ACC112 (cell line): Measurements from ENCODE around the gene MACF1.
"Not testable (repeated sequence)": the region's sequence is repeated elsewhere in the genome, so short reads cannot be mapped to it uniquely, and the experiment has no call there.

ENCODE experiments used
- H2AFZ ChIP-seq: fragments of 200-600 bp; sonication (generic); one replicate; pipeline ENCODE4 v1.6.0; 2017; ENCODE audit warnings: antibody characterized with exemption, low read length; ENCODE audit not compliant: unreplicated experiment
- H3K27ac ChIP-seq: fragments of 200-600 bp; sonication (generic); 2 replicates; pipeline ENCODE4 v1.5.1; 2014; ENCODE audit warnings: low read depth, mild to moderate bottlenecking, antibody characterized with exemption, low read length, moderate library complexity
- H3K27me3 ChIP-seq: fragments of 200-600 bp; sonication (generic); 2 replicates; pipeline ENCODE4 v1.6.1; 2014; ENCODE audit warnings: mild to moderate bottlenecking, antibody characterized with exemption, low read length, moderate library complexity, mixed read lengths; ENCODE audit not compliant: insufficient read depth
- H3K36me3 ChIP-seq: fragments of 200-600 bp; sonication (generic); 2 replicates; pipeline ENCODE4 v1.6.1; 2016; ENCODE audit warnings: mild to moderate bottlenecking, antibody characterized with exemption, low read length, moderate library complexity, mixed read lengths; ENCODE audit not compliant: insufficient read depth
- H3K4me1 ChIP-seq: fragments of 200-600 bp; sonication (generic); one replicate; pipeline ENCODE4 v1.6.1; 2016; ENCODE audit warnings: low read length, mixed read lengths; ENCODE audit not compliant: insufficient read depth, unreplicated experiment, control insufficient read depth
- H3K4me3 ChIP-seq: fragments of 200-600 bp; sonication (generic); 2 replicates; pipeline ENCODE4 v1.5.1; 2014; ENCODE audit warnings: mild to moderate bottlenecking, low read depth, low read length
- H3K79me2 ChIP-seq: fragments of 200-600 bp; sonication (generic); one replicate; pipeline ENCODE4 v1.6.0; 2016; ENCODE audit warnings: low read length; ENCODE audit not compliant: control insufficient read depth, unreplicated experiment, insufficient read depth

Gene MACF1

GRCh38 chr1:39196244-39197215 lies 8.0 kb upstream of the MACF1 start:
- H3K4me1 ChIP-seq: peaks cover 51% of the 10 kb centered on the region
- H3K36me3 ChIP-seq: no peaks in the 10 kb centered on the region
- H3K27me3 ChIP-seq: no peaks in the 10 kb centered on the region
- H3K79me2 ChIP-seq: peaks cover 54% of the 10 kb centered on the region
- no peak overlapping the region; the same call in 1 of the 2 replicates for H3K4me3 ChIP-seq
- no peak overlapping the region for H2AFZ ChIP-seq
- peak overlapping the region; percentile 62 for H3K27ac ChIP-seq

GRCh38 chr1:39199593-39199992 lies 4.9 kb upstream of the MACF1 start:
- H3K27me3 ChIP-seq: no peaks in the 10 kb centered on the region
- H3K36me3 ChIP-seq: no peaks in the 10 kb centered on the region
- no peak overlapping the region for H2AFZ ChIP-seq
- H3K4me1 ChIP-seq: peaks cover 40% of the 10 kb centered on the region
- peaks cover 58% of the 10 kb centered on the region for H3K79me2 ChIP-seq
- H3K27ac ChIP-seq: no peak overlapping the region
- no peak overlapping the region for H3K4me3 ChIP-seq

DNA sequence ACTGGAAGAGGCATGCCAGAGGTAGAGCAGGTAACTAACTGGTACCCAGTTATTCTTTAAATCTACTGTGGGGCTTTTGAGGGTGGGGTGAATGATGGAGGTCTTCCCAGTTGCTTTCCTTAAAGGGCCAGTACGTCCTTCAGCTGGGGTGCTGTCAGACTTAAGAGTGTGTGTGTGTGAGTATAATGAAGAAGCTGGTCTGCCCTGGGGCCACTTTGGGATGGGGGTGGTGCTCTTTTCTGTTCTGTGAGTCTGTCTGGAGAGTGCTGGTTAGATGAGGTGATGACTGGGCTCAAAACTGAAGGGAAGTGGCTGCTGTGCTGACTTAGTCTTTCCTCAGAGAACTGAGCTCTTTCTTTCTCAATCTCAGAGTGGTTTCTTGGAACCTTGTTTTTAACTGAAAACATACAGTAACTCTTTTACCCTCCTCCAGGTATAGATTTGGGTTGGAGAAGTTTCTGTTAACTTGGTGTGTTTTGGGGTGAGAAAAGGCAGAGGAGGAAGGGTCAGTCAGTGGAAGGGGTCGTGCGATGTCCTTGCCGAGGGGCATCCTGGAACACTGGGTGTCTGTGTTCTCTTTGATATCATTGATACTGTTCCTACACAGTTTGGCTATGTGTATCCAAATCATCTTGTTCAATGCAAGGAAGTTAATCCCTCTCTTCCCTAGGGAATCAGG lies 746 bp downstream of the MACF1 start:
- no peak overlapping the region for H2AFZ ChIP-seq

GRCh38 chr1:39205781-39206464 lies 1.4 kb downstream of the MACF1 start:
- H3K4me3 ChIP-seq: peak overlapping the region; percentile 89
- peaks cover 62% of the 10 kb centered on the region for H3K79me2 ChIP-seq
- peaks cover 13% of the 10 kb centered on the region for H3K4me1 ChIP-seq
- peak overlapping the region; percentile 95 for H3K27ac ChIP-seq
- no peak overlapping the region for H2AFZ ChIP-seq
- no peaks in the 10 kb centered on the region for H3K27me3 ChIP-seq
- no peaks in the 10 kb centered on the region for H3K36me3 ChIP-seq

More for the DNA sequence above, 746 bp downstream of the MACF1 start:
- Histone ChIP-seq H3K27me3 (no peaks in the 10 kb centered on the region), H3K36me3 (no peaks in the 10 kb centered on the region), H3K4me1 (peaks cover 13% of the 10 kb centered on the region), H3K27ac (peak overlapping the region; percentile 95), H3K79me2 (peaks cover 57% of the 10 kb centered on the region), H3K4me3 (peak overlapping the region; percentile 89)

- H3K36me3 ChIP-seq, H2AFZ ChIP-seq, H3K4me3 ChIP-seq, H3K27ac ChIP-seq, H3K27me3 ChIP-seq: not testable (repeated sequence)
- Histone ChIP-seq H3K79me2 (peaks cover 63% of the 10 kb centered on the region), H3K4me1 (peaks cover 30% of the 10 kb centered on the region)
Measured at GRCh38 chr1:39208360-39208759, 3.9 kb downstream of the MACF1 start.

DNA sequence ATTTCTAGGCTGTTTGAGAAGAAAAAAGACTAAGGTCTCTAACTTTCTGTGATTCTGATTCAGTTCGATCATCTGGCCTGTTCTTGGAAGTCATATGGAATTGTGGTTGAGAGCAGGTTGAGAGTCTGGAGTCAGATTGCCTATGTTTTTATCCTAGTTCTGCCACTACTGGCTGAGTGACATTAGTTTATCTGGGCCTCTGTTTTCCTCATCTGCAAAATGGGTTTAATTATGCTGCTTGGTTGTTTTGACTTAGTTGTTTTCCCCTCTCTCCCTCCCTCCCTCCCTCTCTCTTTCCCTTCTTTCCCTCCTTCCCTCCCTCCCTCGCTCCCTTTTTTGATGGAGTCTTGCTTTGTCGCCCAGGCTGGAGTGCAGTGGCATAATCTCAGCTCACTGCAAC lies 6.2 kb downstream of the MACF1 start:
- H2AFZ ChIP-seq: no peak overlapping the region
- peaks cover 43% of the 10 kb centered on the region for H3K4me1 ChIP-seq
- no peaks in the 10 kb centered on the region for H3K27me3 ChIP-seq
- H3K79me2 ChIP-seq: peaks cover 72% of the 10 kb centered on the region
- no peaks in the 10 kb centered on the region for H3K36me3 ChIP-seq
- no peak overlapping the region for H3K4me3 ChIP-seq
- H3K27ac ChIP-seq: no peak overlapping the region

GRCh38 chr1:39212499-39212898 lies 8.0 kb downstream of the MACF1 start:
- no peaks in the 10 kb centered on the region for H3K27me3 ChIP-seq
- H3K36me3 ChIP-seq: no peaks in the 10 kb centered on the region
- H3K4me3 ChIP-seq: no peak overlapping the region
- peak overlapping the region; percentile 32; the same call in 1 of the 2 replicates for H3K27ac ChIP-seq
- no peak overlapping the region for H2AFZ ChIP-seq
- peaks cover 40% of the 10 kb centered on the region for H3K4me1 ChIP-seq
- peaks cover 66% of the 10 kb centered on the region for H3K79me2 ChIP-seq

- Histone ChIP-seq H3K36me3 (no peaks in the 10 kb centered on the region), H3K27ac (peak overlapping the region; percentile 32), H3K4me1 (peaks cover 40% of the 10 kb centered on the region), H2AFZ (no peak overlapping the region), H3K79me2 (peaks cover 58% of the 10 kb centered on the region), H3K4me3 (peak overlapping the region; percentile 19; the same call in 1 of the 2 replicates), H3K27me3 (no peaks in the 10 kb centered on the region)
Measured at GRCh38 chr1:39213511-39214002, 9.1 kb downstream of the MACF1 start.

GRCh38 chr1:39214021-39214713 lies 9.7 kb downstream of the MACF1 start:
- H2AFZ ChIP-seq: no peak overlapping the region
- peak overlapping the region; percentile 19; the same call in 1 of the 2 replicates for H3K4me3 ChIP-seq
- no peaks in the 10 kb centered on the region for H3K36me3 ChIP-seq
- peaks cover 60% of the 10 kb centered on the region for H3K79me2 ChIP-seq
- H3K27me3 ChIP-seq: no peaks in the 10 kb centered on the region
- H3K27ac ChIP-seq: peak overlapping the region; percentile 32
- peaks cover 40% of the 10 kb centered on the region for H3K4me1 ChIP-seq

DNA sequence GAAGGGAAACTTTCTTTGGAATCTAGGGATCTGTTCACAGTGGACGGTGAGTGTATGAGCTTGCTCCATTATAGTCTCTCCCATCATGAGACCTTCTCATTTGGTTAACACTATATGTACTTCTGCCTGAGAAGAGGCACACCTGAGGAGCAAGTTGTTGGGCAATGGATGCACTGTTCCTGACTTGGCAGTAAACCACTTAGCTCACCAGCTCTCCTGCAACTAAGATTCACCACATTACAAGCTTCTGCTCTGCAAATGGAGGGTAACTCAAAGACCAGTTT lies 10.2 kb downstream of the MACF1 start:
- Histone ChIP-seq H2AFZ (no peak overlapping the region), H3K4me1 (peaks cover 40% of the 10 kb centered on the region), H3K4me3 (no peak overlapping the region), H3K27me3 (no peaks in the 10 kb centered on the region), H3K27ac (no peak overlapping the region), H3K36me3 (no peaks in the 10 kb centered on the region), H3K79me2 (peaks cover 59% of the 10 kb centered on the region)
